HFF-Myc (cell line): ENCODE results near the gene PADI1.

ENCODE experiments used
- DNase-seq: peaks from one replicate; pipeline ENCODE4 v3.0.0-alpha.2; 2011; ENCODE audit warnings: low read depth; ENCODE audit errors: extremely low read depth
- H3K4me3 ChIP-seq: replicated peaks from 2 replicates; pipeline ENCODE4 v1.5.1; 2011; ENCODE audit warnings: low read depth, mild to moderate bottlenecking, control low read depth, low read length
- CTCF ChIP-seq: IDR thresholded peaks from 2 replicates; pipeline ENCODE4 v1.5.1; 2012; ENCODE audit warnings: mild to moderate bottlenecking, low read depth, low read length, control low read depth; ENCODE audit errors: missing control alignments

PADI1 gene

GRCh38 chr1:17197696-17198095 lies 7.2 kb upstream of the PADI1 start:
- H3K4me3 ChIP-seq = no peak overlapping the region
- no peak for TF ChIP-seq CTCF
- DNase-seq = no peak

- no peak overlapping the region for H3K4me3 ChIP-seq
- no peak for DNase-seq
- no peak for TF ChIP-seq CTCF
These were observed 6.3 kb upstream of the PADI1 start for GRCh38 chr1:17198476-17199258.

- no peak for DNase-seq
- H3K4me3 ChIP-seq = no peak overlapping the region
- no peak for TF ChIP-seq CTCF
These were observed 5.5 kb upstream of the PADI1 start for GRCh38 chr1:17199267-17200044.

- DNase-seq = no peak
- no peak for TF ChIP-seq CTCF
- H3K4me3 ChIP-seq = no peak overlapping the region
These were observed 4.7 kb upstream of the PADI1 start for GRCh38 chr1:17200246-17200645.

GRCh38 chr1:17200756-17201155 lies 4.2 kb upstream of the PADI1 start:
- H3K4me3 ChIP-seq = no peak overlapping the region
- DNase-seq = no peak
- TF ChIP-seq CTCF = no peak

GRCh38 chr1:17201201-17202021 lies 3.5 kb upstream of the PADI1 start:
- DNase-seq = no peak
- H3K4me3 ChIP-seq = no peak overlapping the region
- TF ChIP-seq CTCF = no peak
